NT2/D1 (cell line): Measurements from ENCODE around the gene FNDC3B.

Experiments used
- YY1 ChIP-seq: IDR thresholded peaks from 2 replicates; pipeline ENCODE4 v1.6.1; 2011; ENCODE audit not compliant: insufficient read length, insufficient read depth
- ZNF274 ChIP-seq: IDR thresholded peaks from 2 replicates; pipeline ENCODE4 v1.6.1; 2011; ENCODE audit warnings: mild to moderate bottlenecking, low read depth, low read length

GRCh38 chr3:172128858-172129257, 89.5 kb downstream of the FNDC3B start:
- no peak for TF ChIP-seq YY1
- TF ChIP-seq ZNF274, result no peak
